Adipose tissue (tissue), 3 donors: ENCODE measurements around the gene DNAJB4. TPM values are rescaled to one million over a fixed set of nuclear protein-coding genes. Genes with fewer than 3 reads are reported as not detected.
"Not testable (repeated sequence)": the region's sequence is repeated elsewhere in the genome, so short reads cannot be mapped to it uniquely, and the experiment has no call there.

Source experiments
- H3K27ac ChIP-seq: one replicate; pipeline ENCODE4 v1.5.1; 2013; ENCODE audit warnings: low read depth, low read length
- WGBS, 3 donors: extraction: QIAGEN DNeasy Blood & Tissue Kit; methylation state at CpG; one replicate each; pipeline ENCODE4 v1.1.7; 2013; 5-methylcytosine and 5-hydroxymethylcytosine counted together
- polyA plus RNA-seq, 3 donors: library from polyadenylated mRNA; stranded (reverse); fragments of 200-250 nt; gene quantifications; one replicate each; pipeline ENCODE4 v1.2.3, GENCODE V29; 2013
- donor health status: healthy with polysubstance abuse.
- donor health status: Bipolar disorder and iron deficiency.
- donor health status: healthy.

The DNAJB4 gene
- polyA plus RNA-seq, 3 donors = 10.9 to 28.8 (median 26.0) TPM

- no peak overlapping the region for H3K27ac ChIP-seq
Observed at GRCh38 chr1:77986810-77987209, 17.9 kb upstream of the DNAJB4 start.

- 51 to 93% (median 93%) methylated on average over 2 of the region's 2 CpGs for WGBS, 3 donors
- H3K27ac ChIP-seq = no peak overlapping the region
Observed at GRCh38 chr1:77987919-77988318, 16.8 kb upstream of the DNAJB4 start.

DNA sequence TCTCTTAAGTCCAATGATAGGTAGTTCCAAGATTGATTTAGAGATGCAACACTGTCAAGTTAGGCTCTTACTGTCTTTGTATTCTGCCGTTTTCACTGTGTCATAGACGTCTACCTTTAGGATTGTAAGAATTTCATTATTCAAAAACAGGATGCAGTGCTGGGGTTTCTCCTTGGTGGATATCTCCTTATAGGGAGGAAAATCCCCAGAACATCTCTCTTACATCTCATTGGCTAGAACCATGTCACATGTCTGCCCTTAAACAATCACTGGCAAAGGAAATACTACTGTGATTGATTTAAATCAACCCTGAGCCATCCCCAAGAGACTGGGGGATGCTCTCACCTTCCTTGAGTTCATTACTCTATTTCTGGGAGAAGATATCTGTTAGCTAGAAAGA lies 15.0 kb upstream of the DNAJB4 start:
- 88 to 91% (median 90%) methylated on average over 2 of the region's 2 CpGs for WGBS, 3 donors
- no peak overlapping the region for H3K27ac ChIP-seq

DNA sequence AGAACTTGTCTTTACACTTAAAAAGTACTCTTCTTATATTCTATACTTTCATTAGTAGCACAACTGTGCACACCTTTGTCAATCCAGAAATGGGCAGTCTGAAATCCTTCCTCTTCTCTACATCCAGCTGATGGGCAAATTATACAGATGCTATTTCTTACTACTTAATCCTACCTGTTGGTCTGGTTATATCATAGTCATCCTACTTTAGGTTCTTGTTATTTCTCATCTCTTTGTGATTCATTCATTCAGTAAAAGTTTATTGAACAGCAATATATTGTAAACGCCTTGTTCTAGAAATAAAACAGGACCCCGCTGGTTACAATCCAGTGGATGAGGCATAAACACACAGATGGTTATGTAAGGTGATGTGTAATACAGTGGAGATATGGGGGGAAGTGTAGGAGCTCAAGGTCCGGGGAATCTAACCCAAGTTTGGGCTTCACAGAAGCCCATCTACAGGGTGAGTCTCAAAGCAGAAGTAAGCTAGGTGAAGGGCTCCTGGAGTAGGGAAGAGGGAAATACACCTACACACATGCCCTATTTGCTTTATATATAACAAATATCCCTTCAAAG lies 14.0 kb upstream of the DNAJB4 start:
- WGBS, 3 donors = 85 to 89% (median 85%) methylated on average over 3 of the region's 3 CpGs
- H3K27ac ChIP-seq = no peak overlapping the region

DNA sequence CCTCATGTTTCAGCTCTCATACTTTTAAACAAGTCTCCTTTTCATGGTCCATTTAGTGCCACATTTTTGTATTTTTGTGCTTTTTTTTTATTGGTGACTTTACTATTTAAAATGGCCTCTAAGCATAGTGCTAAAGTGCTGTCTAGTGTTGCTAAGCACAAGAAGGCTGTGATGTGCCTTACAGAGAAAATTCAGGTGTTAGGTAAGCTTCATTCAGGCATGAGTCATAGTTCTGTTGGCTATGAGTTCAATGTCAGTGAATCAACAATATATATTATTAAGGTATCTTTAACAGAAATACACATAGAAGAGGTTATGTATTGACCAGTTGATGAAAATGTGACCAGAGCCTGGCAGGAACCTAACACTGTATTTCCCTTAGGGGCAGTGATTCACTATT lies 13.1 kb upstream of the DNAJB4 start:
- no peak overlapping the region for H3K27ac ChIP-seq

DNA sequence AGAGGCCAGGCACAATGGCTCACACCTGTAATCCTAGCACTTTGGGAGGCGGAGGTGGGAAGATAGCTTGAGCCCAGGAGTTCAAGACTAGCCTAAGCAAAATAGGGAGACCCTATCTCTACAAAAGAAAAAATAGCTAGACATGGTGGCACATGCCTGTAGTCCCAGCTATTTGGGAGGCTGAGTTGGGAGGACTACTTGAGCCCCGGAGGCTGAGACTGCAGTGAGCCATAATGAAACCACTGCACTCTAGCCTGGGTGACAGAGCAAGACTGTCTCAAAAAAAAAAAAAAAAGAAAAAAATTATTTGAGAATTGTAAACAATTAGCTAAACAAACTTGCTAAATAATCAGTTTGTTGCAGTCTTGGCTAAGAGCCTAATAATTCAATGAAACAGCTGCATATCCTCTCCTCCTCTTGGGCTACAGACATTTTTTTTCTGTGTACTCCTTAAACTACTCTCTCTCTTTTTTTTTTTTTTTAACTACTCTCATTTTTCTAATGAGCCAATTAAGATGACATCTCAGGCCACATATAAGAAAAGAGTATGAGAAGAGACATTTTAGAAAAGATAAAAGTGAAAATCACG lies 10.5 kb upstream of the DNAJB4 start:
- 76 to 92% (median 91%) methylated on average over 3 of the region's 3 CpGs for WGBS, 3 donors
- no peak overlapping the region for H3K27ac ChIP-seq

DNA sequence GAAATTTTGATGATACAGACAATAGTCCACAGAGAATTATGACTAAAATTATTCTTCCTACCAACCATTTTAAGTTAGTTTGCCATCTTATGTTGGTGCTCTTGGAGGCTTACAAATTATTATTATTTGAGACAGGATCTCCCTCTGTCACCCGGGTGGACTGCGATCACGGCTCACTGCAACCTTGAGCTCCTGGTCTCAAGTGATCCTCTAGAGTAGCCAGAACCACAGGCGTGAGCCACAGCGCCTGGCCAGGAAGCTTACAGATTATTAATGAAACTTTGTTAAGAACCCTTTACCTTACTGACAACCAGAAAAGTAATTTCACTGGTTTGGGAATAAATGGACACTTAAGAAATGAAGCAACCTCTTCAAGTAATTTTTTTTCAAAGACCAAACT lies 8.0 kb upstream of the DNAJB4 start:
- no peak overlapping the region for H3K27ac ChIP-seq

GRCh38 chr1:78000536-78000935 lies 4.2 kb upstream of the DNAJB4 start:
- WGBS, 3 donors = 92 to 94% (median 92%) methylated on average over 11 of the region's 11 CpGs
- H3K27ac ChIP-seq = not testable (repeated sequence)

More for the DNA sequence above, 8.0 kb upstream of the DNAJB4 start:
- WGBS, 3 donors = 53 to 95% (median 92%) methylated on average over 5 of the region's 5 CpGs

DNA sequence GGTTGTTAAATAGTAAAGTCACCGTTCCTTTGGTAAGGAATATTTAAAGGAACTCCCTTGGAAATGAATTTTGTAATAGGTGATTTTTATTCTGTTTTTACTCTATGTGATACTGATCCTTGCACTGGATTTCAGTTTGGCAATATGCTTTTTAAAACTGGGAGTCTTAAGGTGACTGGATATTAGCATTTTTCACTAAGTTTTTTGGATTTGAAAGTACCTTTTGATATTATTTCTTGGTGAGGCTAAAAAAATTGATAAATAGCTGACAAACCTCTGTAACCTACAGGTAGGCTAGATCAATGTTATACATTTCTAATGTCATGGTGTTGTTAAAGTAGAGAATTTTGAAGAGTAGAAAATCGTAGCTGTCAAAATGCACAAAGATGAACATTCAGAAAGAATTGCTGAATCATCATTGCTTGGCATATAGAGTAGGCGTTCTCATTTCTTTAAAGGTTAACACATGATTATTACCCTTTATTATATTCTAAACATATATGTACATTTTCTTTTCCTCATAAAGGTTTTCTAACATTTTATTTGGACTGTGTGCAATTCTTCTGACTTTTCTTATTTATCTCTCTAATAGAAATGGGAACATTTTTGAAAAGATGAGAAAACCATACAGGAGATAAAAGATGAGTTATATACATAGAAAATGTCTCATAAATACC lies 1.5 kb upstream of the DNAJB4 start:
- WGBS, 3 donors = 18 to 28% (median 25%) methylated on average over 3 of the region's 3 CpGs
- H3K27ac ChIP-seq = no peak overlapping the region

- H3K27ac ChIP-seq = no peak overlapping the region
- WGBS, 3 donors = 4 to 5% (median 4%) methylated on average over 8 of the region's 8 CpGs
Observed at GRCh38 chr1:78003882-78004718, 639 bp upstream of the DNAJB4 start.

GRCh38 chr1:78005448-78005722 lies 646 bp downstream of the DNAJB4 start:
- WGBS, 3 donors = 0 to 6% (median 2%) methylated on average over 1 of the region's 1 CpG
- no peak overlapping the region for H3K27ac ChIP-seq

GRCh38 chr1:78005755-78006154 lies 1.0 kb downstream of the DNAJB4 start:
- 0 to 3% (median 2%) methylated on average over 1 of the region's 1 CpG for WGBS, 3 donors
- no peak overlapping the region for H3K27ac ChIP-seq

DNA sequence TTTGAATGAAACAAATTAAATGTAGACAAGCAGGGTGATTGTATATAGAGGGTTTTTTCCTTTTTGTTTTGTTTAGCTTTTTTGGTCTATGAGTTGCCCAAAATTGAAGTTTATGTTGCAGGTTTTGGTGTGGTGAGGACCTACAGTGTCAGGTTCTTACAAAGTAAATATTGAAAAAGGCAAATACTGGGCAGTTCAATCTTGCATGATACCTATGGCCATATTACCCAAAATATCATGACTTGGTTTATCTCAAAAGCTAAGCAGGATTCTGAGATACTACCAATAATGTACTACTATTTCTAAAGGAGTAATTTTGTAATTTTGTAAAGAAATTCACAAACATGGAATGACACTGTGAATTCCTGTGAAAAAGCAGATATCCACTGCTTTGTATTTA lies 1.8 kb downstream of the DNAJB4 start:
- no peak overlapping the region for H3K27ac ChIP-seq

DNA sequence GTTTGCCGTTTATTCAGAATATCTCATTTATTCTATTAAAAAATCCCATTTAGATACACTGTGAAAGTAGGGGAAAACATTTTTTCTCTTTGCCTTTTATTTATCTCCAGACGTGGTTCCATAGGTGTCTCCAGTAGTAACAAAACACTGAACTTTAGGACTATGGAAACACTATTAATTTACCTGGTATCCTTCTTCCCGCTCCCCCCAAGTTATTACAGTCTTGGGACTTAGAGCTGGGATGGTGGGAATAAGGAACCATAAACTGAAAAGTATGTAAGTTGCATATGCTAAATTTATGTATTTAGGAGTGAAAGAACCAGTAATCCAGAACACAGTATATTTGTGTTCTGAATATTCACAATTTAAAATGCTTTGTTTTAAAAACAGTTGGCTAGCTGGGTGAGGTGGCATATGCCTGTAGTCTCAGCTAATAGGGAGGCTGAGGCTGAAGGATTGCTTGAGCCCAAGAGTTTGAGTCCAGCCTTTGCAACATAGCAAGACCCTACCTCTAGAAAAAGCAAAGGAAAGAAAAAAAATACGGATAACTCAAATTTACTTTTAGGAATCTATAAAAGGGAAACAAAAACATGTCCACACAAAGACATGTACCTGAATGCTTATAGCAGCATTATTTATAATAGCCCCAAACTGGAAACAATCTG lies 3.1 kb downstream of the DNAJB4 start:
- no peak overlapping the region for H3K27ac ChIP-seq
- 47 to 88% (median 84%) methylated on average over 4 of the region's 4 CpGs for WGBS, 3 donors

DNA sequence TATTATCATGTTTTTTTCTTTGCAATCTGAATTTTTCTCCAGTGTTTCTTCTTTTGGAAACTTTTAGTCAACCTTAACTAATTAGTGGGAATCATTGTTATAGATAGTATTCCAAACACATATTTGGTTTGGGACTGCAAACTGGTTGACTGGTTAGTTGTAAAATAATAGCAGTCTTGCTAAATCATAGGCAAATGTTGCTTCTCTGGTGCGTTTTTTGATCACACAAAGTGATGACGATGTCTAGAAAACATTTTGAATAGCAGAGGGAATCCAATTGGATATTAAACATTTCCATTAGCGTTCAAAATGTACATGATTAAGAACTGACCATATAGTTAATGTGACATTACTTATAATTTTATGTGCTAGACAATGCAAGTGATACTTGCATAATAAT lies 4.5 kb downstream of the DNAJB4 start:
- 49 to 91% (median 90%) methylated on average over 3 of the region's 3 CpGs for WGBS, 3 donors
- no peak overlapping the region for H3K27ac ChIP-seq

DNA sequence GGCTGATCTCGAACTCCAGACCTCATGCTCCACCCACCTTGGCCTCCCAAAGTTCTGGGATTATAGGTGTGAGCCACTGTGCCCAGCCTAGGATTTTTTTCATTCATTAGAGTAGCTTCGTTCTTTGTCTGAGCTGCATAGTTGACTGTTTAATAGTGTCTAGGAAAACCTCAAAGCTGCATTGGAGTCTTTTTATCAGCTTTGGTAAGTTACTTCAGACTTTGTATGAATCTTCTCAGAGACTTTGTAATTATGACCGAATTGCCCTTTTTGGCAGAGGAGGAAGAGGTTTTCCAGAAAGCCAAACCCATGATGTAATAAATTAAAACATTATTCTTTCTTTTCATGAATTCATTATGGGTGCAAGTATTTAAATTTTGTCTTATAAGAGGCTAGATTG lies 5.1 kb downstream of the DNAJB4 start:
- no peak overlapping the region for H3K27ac ChIP-seq

GRCh38 chr1:78011050-78011449 lies 6.3 kb downstream of the DNAJB4 start:
- 38 to 91% (median 90%) methylated on average over 2 of the region's 2 CpGs for WGBS, 3 donors
- no peak overlapping the region for H3K27ac ChIP-seq

More for the DNA sequence above, 5.1 kb downstream of the DNAJB4 start:
- WGBS, 3 donors = 32 to 72% (median 66%) methylated on average over 3 of the region's 3 CpGs

DNA sequence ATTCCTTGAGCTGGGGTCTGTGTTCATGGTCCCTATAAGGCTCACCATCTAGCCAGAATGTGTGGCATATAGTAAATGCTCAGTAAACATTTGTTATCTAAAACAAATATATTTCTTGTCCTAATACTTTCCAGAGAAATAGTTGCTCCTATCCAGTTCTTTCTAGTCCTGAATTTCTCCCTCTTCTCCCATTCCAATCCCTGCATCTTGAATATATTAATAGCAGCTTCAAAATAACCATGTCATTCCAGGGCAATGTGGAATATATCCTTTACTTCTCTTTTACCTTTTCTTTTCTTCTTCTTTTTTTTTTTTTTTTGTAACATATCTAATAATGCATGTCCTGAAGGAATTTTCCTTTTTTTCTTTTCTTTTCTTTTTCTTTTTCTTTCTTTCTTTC lies 10.4 kb downstream of the DNAJB4 start:
- no peak overlapping the region for H3K27ac ChIP-seq

GRCh38 chr1:78019024-78019423 lies 14.3 kb downstream of the DNAJB4 start:
- WGBS, 3 donors = 97 to 100% (median 100%) methylated on average over 1 of the region's 1 CpG

More at GRCh38 chr1:78019024-78019423, 14.3 kb downstream of the DNAJB4 start:
- H3K27ac ChIP-seq = no peak overlapping the region
